PFSK-1 (cell line): ENCODE measurements around the gene TEX14.

Experiments used
- FOXP2 ChIP-seq: optimal IDR thresholded peaks from 2 replicates; pipeline ENCODE3; 2011; ENCODE audit warnings: borderline replicate concordance, control low read depth, inconsistent platforms; ENCODE audit not compliant: insufficient read depth; ENCODE audit errors: extremely low read length, extremely low read depth
- POLR2AphosphoS5 ChIP-seq: IDR thresholded peaks from 2 replicates; pipeline ENCODE4 v1.6.1; 2012; ENCODE audit warnings: low read depth, mild to moderate bottlenecking, control low read depth, low read length, moderate library complexity
- SIN3A ChIP-seq: IDR thresholded peaks from 2 replicates; pipeline ENCODE4 v1.6.1; 2012; ENCODE audit warnings: mild to moderate bottlenecking, low read length, moderate library complexity, borderline replicate concordance; ENCODE audit not compliant: insufficient read depth
- TAF1 ChIP-seq: IDR thresholded peaks from 2 replicates; pipeline ENCODE4 v1.6.1; 2012; ENCODE audit warnings: low read length, control low read depth, borderline replicate concordance; ENCODE audit not compliant: insufficient read depth
- TF ChIP-seq, protein P1 (sequence below), 2 experiments: IDR thresholded peaks; 2 replicates each; pipeline versions ENCODE4 v1.6.1 to v1.8.0; 2011 to 2012; ENCODE audit warnings: low read depth in 2 of 2, low read length in 2 of 2, control low read depth in 1 of 2, inconsistent platforms in 1 of 2, mild to moderate bottlenecking in 1 of 2, moderate library complexity in 1 of 2; ENCODE audit not compliant: insufficient read depth in 1 of 2

Gene TEX14

DNA sequence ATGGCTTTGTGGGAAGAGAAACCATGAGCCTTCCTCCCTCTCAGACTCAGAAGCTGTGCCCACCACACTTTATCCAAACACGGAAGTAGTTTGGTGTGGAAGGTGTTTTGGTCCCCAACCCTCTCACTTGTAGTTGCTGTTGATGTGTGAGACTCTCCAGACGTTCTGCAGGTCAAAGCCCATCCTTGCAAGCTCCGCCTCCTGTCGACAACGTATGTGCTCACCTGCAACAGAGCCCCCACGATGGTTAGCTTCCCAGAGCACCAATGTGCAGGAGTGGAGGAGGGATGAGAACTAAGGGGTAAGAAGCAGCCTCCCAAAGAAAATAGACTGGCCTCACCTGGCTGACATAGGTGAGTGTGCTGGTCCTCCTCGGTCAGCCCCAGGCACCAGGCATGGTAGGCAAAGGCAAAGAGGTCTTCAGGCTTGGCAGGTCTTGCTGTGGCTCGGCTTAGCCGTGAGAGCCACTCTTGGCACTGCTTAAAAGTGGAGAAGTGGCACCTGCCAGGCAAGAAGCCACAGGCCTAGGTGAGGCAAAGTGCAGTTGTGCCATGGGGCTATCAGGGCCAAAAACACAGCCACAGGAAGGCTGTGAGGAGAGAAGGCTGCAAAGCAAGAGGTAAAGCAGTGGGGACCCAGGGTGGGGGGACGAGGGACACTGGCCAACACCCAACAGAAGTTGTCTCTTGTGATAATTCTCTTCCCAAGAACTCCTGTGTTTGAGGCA is 183.3 kb downstream of the TEX14 start:
- TF ChIP-seq POLR2AphosphoS5 (no peak), SIN3A (no peak), FOXP2 (no peak)
- TF ChIP-seq, protein P1, sequence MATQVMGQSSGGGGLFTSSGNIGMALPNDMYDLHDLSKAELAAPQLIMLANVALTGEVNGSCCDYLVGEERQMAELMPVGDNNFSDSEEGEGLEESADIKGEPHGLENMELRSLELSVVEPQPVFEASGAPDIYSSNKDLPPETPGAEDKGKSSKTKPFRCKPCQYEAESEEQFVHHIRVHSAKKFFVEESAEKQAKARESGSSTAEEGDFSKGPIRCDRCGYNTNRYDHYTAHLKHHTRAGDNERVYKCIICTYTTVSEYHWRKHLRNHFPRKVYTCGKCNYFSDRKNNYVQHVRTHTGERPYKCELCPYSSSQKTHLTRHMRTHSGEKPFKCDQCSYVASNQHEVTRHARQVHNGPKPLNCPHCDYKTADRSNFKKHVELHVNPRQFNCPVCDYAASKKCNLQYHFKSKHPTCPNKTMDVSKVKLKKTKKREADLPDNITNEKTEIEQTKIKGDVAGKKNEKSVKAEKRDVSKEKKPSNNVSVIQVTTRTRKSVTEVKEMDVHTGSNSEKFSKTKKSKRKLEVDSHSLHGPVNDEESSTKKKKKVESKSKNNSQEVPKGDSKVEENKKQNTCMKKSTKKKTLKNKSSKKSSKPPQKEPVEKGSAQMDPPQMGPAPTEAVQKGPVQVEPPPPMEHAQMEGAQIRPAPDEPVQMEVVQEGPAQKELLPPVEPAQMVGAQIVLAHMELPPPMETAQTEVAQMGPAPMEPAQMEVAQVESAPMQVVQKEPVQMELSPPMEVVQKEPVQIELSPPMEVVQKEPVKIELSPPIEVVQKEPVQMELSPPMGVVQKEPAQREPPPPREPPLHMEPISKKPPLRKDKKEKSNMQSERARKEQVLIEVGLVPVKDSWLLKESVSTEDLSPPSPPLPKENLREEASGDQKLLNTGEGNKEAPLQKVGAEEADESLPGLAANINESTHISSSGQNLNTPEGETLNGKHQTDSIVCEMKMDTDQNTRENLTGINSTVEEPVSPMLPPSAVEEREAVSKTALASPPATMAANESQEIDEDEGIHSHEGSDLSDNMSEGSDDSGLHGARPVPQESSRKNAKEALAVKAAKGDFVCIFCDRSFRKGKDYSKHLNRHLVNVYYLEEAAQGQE (IDR thresholded peaks at IDR 0.05; ENCODE audit: insufficient read depth in 1 of 2, low read depth in 2 of 2, low read length in 2 of 2), result no peak

DNA sequence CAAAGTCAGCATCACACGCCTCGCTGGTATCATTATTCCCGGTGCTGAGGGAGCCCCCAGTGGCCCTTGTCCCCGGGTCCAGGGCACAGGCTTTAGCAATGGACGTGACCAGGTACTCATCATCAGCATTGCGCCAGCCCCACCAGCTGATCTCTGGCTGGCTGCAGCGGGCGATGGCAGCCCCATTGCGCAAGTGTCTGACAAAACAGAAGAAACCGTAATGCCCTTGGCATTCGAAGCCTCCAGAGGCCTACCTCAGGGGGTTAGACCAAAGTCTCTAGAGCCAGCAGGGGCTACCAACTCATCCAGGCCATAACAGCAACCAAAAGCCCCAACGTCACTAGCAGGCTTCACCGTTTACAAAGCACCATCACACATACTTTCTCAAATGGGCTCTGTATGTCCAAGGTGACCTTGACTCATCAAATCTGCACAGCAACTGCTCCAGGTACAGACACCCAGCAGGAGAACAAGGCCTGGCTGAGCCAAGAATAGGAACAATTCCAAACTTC is 184.7 kb downstream of the TEX14 start:
- no peak for TF ChIP-seq POLR2AphosphoS5
- no peak for TF ChIP-seq FOXP2
- TF ChIP-seq, protein P1 (IDR thresholded peaks at IDR 0.05; ENCODE audit: insufficient read depth in 1 of 2, low read depth in 2 of 2, low read length in 2 of 2), result no peak
- no peak for TF ChIP-seq SIN3A
- no peak for TF ChIP-seq TAF1
